Urothelium cell line (cell line): ENCODE results near the gene PRSS56.

Source experiments
- DNase-seq: peaks from one replicate; pipeline ENCODE4 v3.0.0; 2011; ENCODE audit warnings: low spot score, mixed read lengths
- FAIRE-seq: peaks from 2 replicates; lab custom pipeline; 2011; peaks lifted over from hg19 to GRCh38; lab: Jason Lieb, UNC

The PRSS56 gene

GRCh38 chr2:232501794-232502390 is 18.3 kb upstream of the PRSS56 start:
- no peak for FAIRE-seq
- DNase-seq: no peak

- no peak for DNase-seq
- FAIRE-seq: peak; percentile 55
These were observed 17.7 kb upstream of the PRSS56 start for GRCh38 chr2:232502511-232502910.

GRCh38 chr2:232502911-232503808 is 17.0 kb upstream of the PRSS56 start:
- peak; percentile 66 for DNase-seq
- FAIRE-seq: no peak

DNA sequence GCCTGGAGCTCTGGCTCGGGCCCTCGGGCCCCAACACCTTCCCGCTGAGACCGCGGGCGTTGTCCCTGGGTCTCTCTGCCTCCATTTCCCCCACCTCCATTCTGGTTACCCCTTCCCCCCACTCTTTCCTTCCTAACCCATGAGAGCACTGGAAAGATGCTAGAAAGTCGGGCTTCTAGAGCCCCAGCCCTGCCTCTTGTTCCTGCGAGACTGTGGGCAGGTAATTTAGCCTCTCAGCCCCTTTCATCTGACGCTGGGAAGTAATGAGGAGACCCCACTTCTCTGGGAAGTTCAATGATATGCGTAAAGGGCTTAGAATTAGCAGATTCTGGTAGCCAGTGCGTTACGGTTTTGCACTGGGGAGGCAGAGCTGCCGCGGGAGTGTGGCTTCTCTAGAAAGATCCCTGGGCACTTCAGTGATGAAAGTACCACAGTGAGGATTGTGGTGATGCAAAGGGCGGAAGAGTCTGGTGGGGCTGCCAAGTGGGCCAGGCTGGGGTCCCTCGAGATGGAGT is 16.3 kb upstream of the PRSS56 start:
- DNase-seq: no peak
- FAIRE-seq: no peak

DNA sequence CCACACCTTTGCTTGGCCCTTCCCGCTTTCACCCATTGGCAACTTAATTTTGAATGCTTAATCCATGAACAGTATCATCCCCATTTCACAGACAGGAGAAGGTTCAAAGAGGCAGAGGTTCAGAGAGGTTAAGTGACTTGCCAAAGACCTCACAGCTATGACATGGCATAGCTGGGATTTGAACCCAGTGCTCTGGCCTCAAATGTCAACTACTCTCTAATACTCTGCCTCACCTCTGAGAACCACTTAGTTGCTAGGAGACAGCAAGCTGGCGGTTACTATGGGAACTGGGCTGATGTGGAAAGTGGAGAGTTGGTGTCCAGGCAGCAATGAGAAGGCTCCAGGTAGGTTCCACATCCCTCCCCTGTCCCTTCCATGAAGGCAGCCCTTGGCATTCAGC is 15.8 kb upstream of the PRSS56 start:
- FAIRE-seq (no peak), DNase-seq (no peak)

DNA sequence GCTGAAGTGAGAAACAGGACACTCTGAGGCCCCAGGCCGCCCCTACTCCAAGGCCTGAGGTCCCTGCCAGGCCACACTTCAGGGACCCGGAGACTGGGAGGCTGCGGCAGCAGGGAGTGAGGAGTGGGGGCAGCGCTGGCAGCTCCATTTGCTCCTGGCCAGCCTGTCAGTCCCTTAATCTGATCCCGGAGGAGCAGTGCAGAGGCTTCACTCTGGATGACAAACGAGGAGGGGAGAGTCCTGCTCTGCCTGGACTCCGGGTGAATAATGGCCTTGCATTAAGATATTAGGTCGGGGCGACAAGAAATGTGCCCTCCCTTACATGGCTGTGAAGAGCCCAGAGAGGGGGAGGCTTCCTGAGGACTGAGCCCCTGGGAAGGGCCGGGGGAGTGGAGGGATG is 14.3 kb upstream of the PRSS56 start:
- FAIRE-seq (no peak), DNase-seq (no peak)

DNA sequence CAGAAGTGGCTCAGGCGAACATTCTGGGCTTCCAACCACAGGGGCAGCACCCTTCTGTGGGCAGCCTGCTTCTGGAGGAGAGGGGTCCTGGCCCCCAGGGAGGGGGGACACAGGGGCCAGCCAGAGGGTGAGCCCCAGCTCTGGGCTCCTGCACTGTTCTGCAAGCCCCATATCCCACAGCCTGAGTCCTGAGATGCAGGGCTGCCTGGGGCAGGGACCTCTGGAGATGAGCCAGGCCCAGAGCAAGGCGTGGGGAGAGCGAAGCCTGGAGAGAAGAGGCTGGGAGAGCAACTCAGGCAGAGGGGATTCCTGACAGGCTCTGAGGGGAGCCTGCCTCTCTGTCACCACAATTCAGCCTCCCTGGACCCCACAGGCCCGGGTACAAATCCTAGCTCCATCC is 13.5 kb upstream of the PRSS56 start:
- DNase-seq (no peak), FAIRE-seq (no peak)

DNA sequence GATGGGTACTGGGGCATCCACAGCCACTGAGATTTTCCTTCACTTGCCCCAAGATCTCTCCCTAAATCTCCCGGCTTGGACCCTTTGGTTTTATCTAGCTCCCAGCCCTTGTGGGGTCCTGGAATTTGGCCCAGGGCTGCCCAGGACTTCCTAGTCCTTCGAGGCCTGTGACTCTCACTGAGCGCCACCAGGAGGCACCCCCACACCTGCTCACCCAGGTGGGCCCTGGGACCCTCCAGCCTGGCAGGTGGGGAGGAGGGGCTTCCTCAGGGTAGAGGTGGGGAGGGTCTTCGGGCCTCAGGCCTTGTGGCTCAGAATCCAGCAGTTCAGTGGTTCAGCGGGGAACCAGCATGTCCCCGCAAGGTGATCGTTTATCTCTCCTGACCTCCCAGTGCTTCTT is 11.9 kb upstream of the PRSS56 start:
- FAIRE-seq (no peak), DNase-seq (no peak)

DNA sequence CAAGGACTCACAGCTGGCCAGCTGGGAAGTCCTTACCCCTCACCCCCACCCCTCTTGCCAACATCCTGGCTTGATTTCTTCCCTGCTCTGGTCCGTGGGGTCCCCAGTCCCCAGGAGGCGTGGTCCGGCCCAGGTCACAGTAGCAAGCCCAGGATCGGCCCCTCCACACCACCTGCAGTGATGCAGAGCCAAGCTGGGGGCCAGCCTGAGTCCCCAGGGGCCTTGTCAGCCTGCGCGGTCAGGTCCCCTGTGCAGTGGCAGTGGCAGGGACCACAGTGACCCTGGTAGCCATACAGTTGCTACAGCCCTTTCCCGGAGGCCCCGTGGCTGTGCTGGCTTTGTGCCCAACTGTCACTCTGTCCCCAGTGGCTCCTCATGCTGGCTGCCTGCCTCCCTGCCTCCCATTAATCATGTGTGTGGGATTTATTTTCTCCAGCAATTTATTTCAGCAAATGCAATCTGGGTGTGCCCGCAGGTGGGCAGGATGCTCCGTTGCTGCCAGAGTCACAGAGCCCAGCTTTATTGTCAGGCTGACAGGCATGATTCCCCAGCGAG is 8.8 kb upstream of the PRSS56 start:
- no peak for FAIRE-seq
- no peak for DNase-seq

- FAIRE-seq: no peak
These were observed 7.6 kb upstream of the PRSS56 start for GRCh38 chr2:232512602-232513001.

DNA sequence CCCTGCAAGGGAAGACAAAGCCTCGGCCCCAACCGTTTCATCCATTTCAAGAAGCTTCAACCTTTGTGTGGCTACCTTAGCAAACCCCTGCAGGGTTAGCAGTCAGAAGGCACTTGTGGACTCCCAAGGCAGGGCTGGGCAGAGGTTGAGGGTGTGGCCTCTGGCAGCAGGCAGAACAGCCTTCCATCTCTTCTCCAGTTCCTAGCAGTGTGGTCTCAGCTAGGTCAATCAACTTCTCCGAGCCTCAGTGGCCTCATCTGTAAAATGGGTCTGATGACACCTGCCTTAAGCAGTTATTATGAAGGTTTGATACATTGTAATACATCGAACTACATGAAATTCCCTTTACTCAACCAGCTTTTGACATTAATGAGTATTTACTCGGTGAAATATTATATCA is 6.8 kb upstream of the PRSS56 start:
- FAIRE-seq (no peak), DNase-seq (no peak)

More at GRCh38 chr2:232512602-232513001, 7.6 kb upstream of the PRSS56 start:
- DNase-seq: no peak

- no peak for FAIRE-seq
- DNase-seq: no peak
These were observed 4.5 kb upstream of the PRSS56 start for GRCh38 chr2:232515639-232516038.

DNA sequence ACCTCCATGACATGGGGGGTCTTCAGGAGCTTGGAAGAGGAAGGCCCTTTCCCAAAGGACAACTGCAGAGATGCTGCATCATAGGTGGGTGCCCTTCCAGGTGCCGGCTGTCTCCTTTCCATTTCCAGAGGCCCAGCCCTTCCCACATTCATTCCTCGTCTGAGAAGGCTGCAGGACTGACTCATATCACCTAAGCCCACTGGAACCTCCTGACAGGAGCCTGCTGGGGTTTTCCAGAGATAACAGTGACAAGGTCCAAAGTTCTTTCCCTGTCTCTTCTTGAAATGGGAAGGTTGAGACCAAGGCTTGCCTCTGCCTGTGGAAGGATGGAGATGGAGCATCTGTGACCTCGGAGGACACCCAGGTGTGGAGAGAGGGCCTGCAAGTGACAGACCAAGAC is 3.6 kb upstream of the PRSS56 start:
- FAIRE-seq: no peak
- no peak for DNase-seq

- FAIRE-seq (no peak), DNase-seq (no peak)
These were observed 1.3 kb upstream of the PRSS56 start for GRCh38 chr2:232518844-232519243.

GRCh38 chr2:232520489-232520888 is 301 bp downstream of the PRSS56 start:
- no peak for DNase-seq
- FAIRE-seq: no peak

DNA sequence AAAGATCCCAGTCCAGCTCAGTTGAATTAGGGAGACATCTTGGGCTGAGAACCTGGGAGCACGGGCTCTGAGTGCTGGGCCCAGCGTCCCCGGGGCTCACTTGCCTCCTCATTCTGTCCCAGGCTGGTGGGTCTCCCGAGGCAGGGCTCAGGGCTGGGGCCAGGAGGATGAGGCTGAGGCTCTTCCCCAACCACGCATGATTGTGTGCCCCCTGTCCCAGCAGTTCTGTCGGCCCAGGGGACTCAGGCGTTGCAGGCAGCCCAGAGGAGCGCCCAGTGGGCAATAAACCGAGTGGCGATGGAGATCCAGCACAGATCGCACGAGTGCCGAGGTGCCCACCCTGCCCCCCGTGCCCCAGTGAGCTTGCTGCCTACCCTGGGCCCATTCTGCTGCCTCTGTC is 910 bp downstream of the PRSS56 start:
- no peak for FAIRE-seq
- DNase-seq: no peak

- DNase-seq (peak; percentile 86), FAIRE-seq (no peak)
These were observed 1.9 kb downstream of the PRSS56 start for GRCh38 chr2:232521959-232522622.

- DNase-seq: no peak
- FAIRE-seq: no peak
These were observed 2.6 kb downstream of the PRSS56 start for GRCh38 chr2:232522623-232523401.

DNA sequence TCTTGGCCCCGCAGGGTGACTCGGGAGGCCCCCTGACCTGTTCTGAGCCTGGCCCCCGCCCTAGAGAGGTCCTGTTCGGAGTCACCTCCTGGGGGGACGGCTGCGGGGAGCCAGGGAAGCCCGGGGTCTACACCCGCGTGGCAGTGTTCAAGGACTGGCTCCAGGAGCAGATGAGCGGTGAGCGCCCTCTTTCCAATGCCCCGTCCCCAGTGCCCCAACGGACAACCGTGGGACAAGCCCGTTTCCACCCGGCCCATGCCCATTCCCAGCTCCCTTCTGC is 3.2 kb downstream of the PRSS56 start:
- FAIRE-seq: no peak
- DNase-seq: no peak

GRCh38 chr2:232523682-232524597 is 3.8 kb downstream of the PRSS56 start:
- FAIRE-seq: no peak
- no peak for DNase-seq
